Hepatocyte (in vitro differentiated cells): ENCODE measurements around the gene ZNF699. TPM values are rescaled to one million over a fixed set of nuclear protein-coding genes. Genes with fewer than 3 reads are reported as not detected.
"Not testable (repeated sequence)": the region's sequence is repeated elsewhere in the genome, so short reads cannot be mapped to it uniquely, and the experiment has no call there.

ENCODE experiments used
- DNase-seq: peaks from one replicate; pipeline ENCODE4 v3.0.0-alpha.2; 2016; ENCODE audit warnings: low spot score
- H2AFZ ChIP-seq: fragments of 200-600 bp; sonication (generic); 2 replicates; pipeline ENCODE4 v1.6.0; 2016; ENCODE audit warnings: antibody characterized with exemption, mild to moderate bottlenecking
- H3K27ac ChIP-seq: fragments of 200-600 bp; sonication (generic); 2 replicates; pipeline ENCODE4 v1.5.1; 2016; ENCODE audit warnings: mild to moderate bottlenecking
- H3K27me3 ChIP-seq: fragments of 200-600 bp; sonication (generic); 2 replicates; pipeline ENCODE4 v1.6.1; 2016
- H3K36me3 ChIP-seq: fragments of 200-600 bp; sonication (generic); replicated peaks from 2 replicates; pipeline ENCODE4 v1.5.1; 2016; ENCODE audit warnings: low read depth; ENCODE audit not compliant: insufficient read depth
- H3K4me1 ChIP-seq: fragments of 200-600 bp; sonication (generic); 2 replicates; pipeline ENCODE4 v1.5.1; 2016; ENCODE audit warnings: mild to moderate bottlenecking, moderate library complexity; ENCODE audit not compliant: insufficient read depth
- H3K4me2 ChIP-seq: fragments of 200-600 bp; sonication (generic); 2 replicates; pipeline ENCODE4 v1.6.0; 2016
- H3K4me3 ChIP-seq: fragments of 200-600 bp; sonication (generic); 2 replicates; pipeline ENCODE4 v1.5.1; 2016; ENCODE audit warnings: mild to moderate bottlenecking
- H3K79me2 ChIP-seq: fragments of 200-600 bp; sonication (generic); 2 replicates; pipeline ENCODE4 v1.6.0; 2017; ENCODE audit warnings: mild to moderate bottlenecking
- H3K9me2 ChIP-seq: fragments of 200-600 bp; sonication (generic); replicated peaks from 2 replicates; pipeline ENCODE4 v1.6.0; 2017; ENCODE audit warnings: mild to moderate bottlenecking; ENCODE audit not compliant: insufficient read depth
- H3K9me3 ChIP-seq: fragments of 200-600 bp; sonication (generic); 2 replicates; pipeline ENCODE4 v1.5.1; 2016; ENCODE audit warnings: low read depth, mild to moderate bottlenecking
- H4K20me1 ChIP-seq: fragments of 200-600 bp; sonication (generic); 2 replicates; pipeline ENCODE4 v1.6.0; 2016; ENCODE audit warnings: mild to moderate bottlenecking; ENCODE audit not compliant: insufficient read depth, poor library complexity, severe bottlenecking
- EZH2 ChIP-seq: fragments of 200-600 bp; sonication (generic); IDR thresholded peaks from 2 replicates; pipeline ENCODE4 v1.6.1; 2016; ENCODE audit warnings: antibody characterized with exemption, mild to moderate bottlenecking, borderline replicate concordance
- EZH2phosphoT487 ChIP-seq: fragments of 200-600 bp; sonication (generic); IDR thresholded peaks from one replicate; pipeline ENCODE4 v1.6.1; 2018; ENCODE audit warnings: antibody characterized with exemption, mild to moderate bottlenecking, low read depth, moderate library complexity; ENCODE audit not compliant: unreplicated experiment, severe bottlenecking
- WGBS: methylation state at CpG from one replicate; pipeline ENCODE4 v1.1.6; 2016; ENCODE audit warnings: low lambda C conversion rate; ENCODE audit errors: missing lambda C conversion rate; 5-methylcytosine and 5-hydroxymethylcytosine counted together
- polyA plus RNA-seq: library from polyadenylated mRNA; unstranded; fragments of >200 nt; fragmentation: Nextera tagmentation; extraction: Ambion mirVana; gene quantifications from 2 replicates; pipeline ENCODE4 v1.2.1, GENCODE V29; 2016
- total RNA-seq: library from RNA; depleted of rRNA; stranded (reverse); fragments of >200 nt; gene quantifications from 2 replicates; pipeline ENCODE4 v1.2.3, GENCODE V29; 2014
- TF ChIP-seq, protein P1 (sequence below): fragments of 200-600 bp; sonication (generic); IDR thresholded peaks from 2 replicates; pipeline ENCODE4 v1.5.1; 2016; ENCODE audit warnings: antibody characterized with exemption, mild to moderate bottlenecking; ENCODE audit not compliant: poor library complexity

ZNF699 gene
- total and polyA plus RNA-seq, 2 experiments from 2014 or later: 0.94 to 8.0 TPM

DNA sequence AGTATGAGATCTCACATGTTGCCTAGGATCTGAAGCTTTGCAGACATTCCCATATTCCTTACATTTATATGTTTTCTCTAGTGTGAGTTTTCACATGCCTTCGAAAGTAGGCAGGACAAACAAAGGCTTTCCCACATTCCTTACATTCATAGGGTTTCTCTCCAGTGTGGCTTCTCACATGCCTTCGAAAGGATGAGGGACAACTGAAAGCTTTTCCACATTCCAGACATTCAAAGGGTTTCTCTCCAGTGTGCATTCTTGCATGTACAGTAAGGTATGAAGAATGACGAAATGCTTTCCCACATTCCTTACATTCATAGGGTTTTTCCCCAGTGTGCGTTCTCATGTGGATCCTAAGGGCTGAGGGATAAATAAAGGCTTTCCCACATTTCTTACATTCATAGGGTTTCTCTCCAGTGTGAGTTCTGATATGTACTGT lies 14.2 kb downstream of the ZNF699 start:
- Histone ChIP-seq H3K27ac (no peak overlapping the region), H3K9me2 (no peaks in the 10 kb centered on the region), H3K79me2 (no peaks in the 10 kb centered on the region), H3K27me3 (no peaks in the 10 kb centered on the region), H3K36me3 (peaks cover 23% of the 10 kb centered on the region), H3K4me2 (no peak overlapping the region), H3K9me3 (peaks cover 64% of the 10 kb centered on the region), H3K4me1 (no peaks in the 10 kb centered on the region), H4K20me1 (no peaks in the 10 kb centered on the region), H3K4me3 (no peak overlapping the region), H2AFZ (no peak overlapping the region)
- TF ChIP-seq, protein P1, sequence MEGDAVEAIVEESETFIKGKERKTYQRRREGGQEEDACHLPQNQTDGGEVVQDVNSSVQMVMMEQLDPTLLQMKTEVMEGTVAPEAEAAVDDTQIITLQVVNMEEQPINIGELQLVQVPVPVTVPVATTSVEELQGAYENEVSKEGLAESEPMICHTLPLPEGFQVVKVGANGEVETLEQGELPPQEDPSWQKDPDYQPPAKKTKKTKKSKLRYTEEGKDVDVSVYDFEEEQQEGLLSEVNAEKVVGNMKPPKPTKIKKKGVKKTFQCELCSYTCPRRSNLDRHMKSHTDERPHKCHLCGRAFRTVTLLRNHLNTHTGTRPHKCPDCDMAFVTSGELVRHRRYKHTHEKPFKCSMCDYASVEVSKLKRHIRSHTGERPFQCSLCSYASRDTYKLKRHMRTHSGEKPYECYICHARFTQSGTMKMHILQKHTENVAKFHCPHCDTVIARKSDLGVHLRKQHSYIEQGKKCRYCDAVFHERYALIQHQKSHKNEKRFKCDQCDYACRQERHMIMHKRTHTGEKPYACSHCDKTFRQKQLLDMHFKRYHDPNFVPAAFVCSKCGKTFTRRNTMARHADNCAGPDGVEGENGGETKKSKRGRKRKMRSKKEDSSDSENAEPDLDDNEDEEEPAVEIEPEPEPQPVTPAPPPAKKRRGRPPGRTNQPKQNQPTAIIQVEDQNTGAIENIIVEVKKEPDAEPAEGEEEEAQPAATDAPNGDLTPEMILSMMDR: no peak
- TF ChIP-seq EZH2 (no peak), EZH2phosphoT487 (no peak)
- no peak for DNase-seq
- 94% methylated on average over 4 of the region's 4 CpGs for WGBS

GRCh38 chr19:9289231-9289884 lies 20.3 kb downstream of the ZNF699 start:
- Histone ChIP-seq H3K27ac (no peak overlapping the region), H3K4me2 (no peak overlapping the region), H4K20me1 (no peaks in the 10 kb centered on the region), H3K9me3 (peaks cover 16% of the 10 kb centered on the region), H3K9me2 (no peaks in the 10 kb centered on the region), H3K79me2 (no peaks in the 10 kb centered on the region), H2AFZ (no peak overlapping the region), H3K27me3 (no peaks in the 10 kb centered on the region), H3K36me3 (peaks cover 4% of the 10 kb centered on the region), H3K4me1 (no peaks in the 10 kb centered on the region), H3K4me3 (no peak overlapping the region)
- TF ChIP-seq, protein P1: no peak
- TF ChIP-seq EZH2phosphoT487: no peak
- TF ChIP-seq EZH2: no peak
- no peak for DNase-seq
- 98% methylated on average over 2 of the region's 2 CpGs for WGBS

DNA sequence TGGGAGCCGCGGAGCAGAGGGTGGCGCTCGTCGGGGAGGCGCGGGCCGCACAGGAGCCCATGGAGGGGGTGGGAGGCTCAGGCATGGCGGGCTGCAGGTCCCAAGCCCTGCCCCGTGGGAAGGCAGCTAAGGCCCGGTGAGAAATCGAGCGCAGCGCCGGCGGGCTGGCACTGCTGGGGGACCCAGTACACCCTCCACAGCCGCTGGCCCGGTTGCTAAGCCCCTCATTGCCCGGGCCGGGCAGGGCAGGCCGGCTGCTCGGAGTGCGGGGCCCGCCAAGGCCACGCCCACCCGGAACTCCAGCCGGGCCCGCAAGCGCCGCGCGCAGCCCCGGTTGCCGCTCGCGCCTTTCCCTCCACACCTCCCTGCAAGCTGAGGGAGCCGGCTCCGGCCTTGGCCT lies 26.2 kb downstream of the ZNF699 start:
- not testable (repeated sequence) for H3K9me2 ChIP-seq, H3K27ac ChIP-seq, H3K4me1 ChIP-seq, H3K4me3 ChIP-seq, H3K79me2 ChIP-seq, H2AFZ ChIP-seq, DNase-seq, H3K9me3 ChIP-seq, H3K27me3 ChIP-seq, H4K20me1 ChIP-seq, H3K36me3 ChIP-seq, H3K4me2 ChIP-seq
- WGBS: 98% methylated on average over 26 of the region's 38 CpGs

GRCh38 chr19:9251236-9251635 lies 58.4 kb downstream of the ZNF699 start:
- Histone ChIP-seq H3K9me2 (no peaks in the 10 kb centered on the region), H3K9me3 (no peaks in the 10 kb centered on the region), H3K36me3 (no peaks in the 10 kb centered on the region), H3K4me3 (no peak overlapping the region), H3K79me2 (no peaks in the 10 kb centered on the region), H4K20me1 (no peaks in the 10 kb centered on the region), H3K27ac (no peak overlapping the region), H2AFZ (no peak overlapping the region), H3K4me2 (no peak overlapping the region), H3K27me3 (no peaks in the 10 kb centered on the region), H3K4me1 (no peaks in the 10 kb centered on the region)
- TF ChIP-seq, protein P1: no peak
- no peak for TF ChIP-seq EZH2
- TF ChIP-seq EZH2phosphoT487: no peak
- DNase-seq: no peak
- 68% methylated on average over 5 of the region's 5 CpGs for WGBS
